Measurements from ENCODE around the gene BRD7.

BRD7 gene

GRCh38 chr16:50360033-50360778, 8.6 kb downstream of the BRD7 start:
- H3K9me3 ChIP-seq (ENCODE audit: control insufficient read depth, insufficient read depth, low read depth, low read length) = no peaks in the 10 kb centered on the region
- H3K4me1 ChIP-seq (ENCODE audit: control insufficient read depth, insufficient read depth, low read length) = no peaks in the 10 kb centered on the region
- ChIA-PET CTCF (interaction anchor here (0.6 to 2.6 kb wide), 10 partner anchors 9 to 446 kb away, joined by 3 to 12 read pairs (median 4); partner anchors contain the start of gene CNEP1R1), POLR2A (no interaction called here)
- no peak overlapping the region for H3K4me3 ChIP-seq (ENCODE audit: low read depth, low read length)
- H3K36me3 ChIP-seq (ENCODE audit: control insufficient read depth in 2 of 2, insufficient read depth in 1 of 2, low read length in 2 of 2) = peaks cover 26 to 94% of the 10 kb centered on the region in 2 experiments
- TF ChIP-seq ZNF433 (tag by site-specific recombination; IDR thresholded peaks at IDR 0.05; ENCODE audit: low read depth) = no peak
- no peak for TF ChIP-seq ZNF610 (tag by site-specific recombination; IDR thresholded peaks at IDR 0.05; ENCODE audit: borderline replicate concordance)
- TF ChIP-seq ZBTB20 (tag by site-specific recombination; IDR thresholded peaks at IDR 0.05) = peak; percentile 54; the same call in 1 of the 2 replicates
- TF ChIP-seq ZNF155 (tag by site-specific recombination; IDR thresholded peaks at IDR 0.05) = no peak
- no peak overlapping the region for H3K27ac ChIP-seq (ENCODE audit: extremely low read depth, low read depth, low read length)

DNA sequence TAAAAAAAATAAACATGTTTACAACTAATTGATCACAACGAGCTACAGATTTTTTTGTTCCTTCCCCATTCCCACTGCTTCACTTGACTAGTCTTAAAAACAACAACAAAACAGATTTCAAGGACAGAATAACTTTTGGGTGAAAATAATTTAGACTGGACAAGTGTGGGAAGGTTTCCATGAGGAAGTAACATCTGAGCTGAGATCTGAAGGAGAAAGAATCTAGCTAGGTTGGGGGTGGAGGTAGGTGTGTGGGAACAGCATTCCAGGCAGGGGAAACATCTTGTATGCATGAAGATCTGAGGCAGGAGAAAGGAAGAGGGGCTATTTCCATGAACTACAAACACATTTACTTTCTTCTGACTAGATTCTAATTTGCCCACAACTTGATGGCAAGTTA, 9.2 kb downstream of the BRD7 start:
- CTCF ChIA-PET = interaction anchor here (0.7 to 1.5 kb wide), 3 partner anchors 150 to 334 kb away, joined by 3 to 6 read pairs (median 3); partner anchors contain the start of gene CNEP1R1
- POLR2A ChIA-PET = no interaction called here

DNA sequence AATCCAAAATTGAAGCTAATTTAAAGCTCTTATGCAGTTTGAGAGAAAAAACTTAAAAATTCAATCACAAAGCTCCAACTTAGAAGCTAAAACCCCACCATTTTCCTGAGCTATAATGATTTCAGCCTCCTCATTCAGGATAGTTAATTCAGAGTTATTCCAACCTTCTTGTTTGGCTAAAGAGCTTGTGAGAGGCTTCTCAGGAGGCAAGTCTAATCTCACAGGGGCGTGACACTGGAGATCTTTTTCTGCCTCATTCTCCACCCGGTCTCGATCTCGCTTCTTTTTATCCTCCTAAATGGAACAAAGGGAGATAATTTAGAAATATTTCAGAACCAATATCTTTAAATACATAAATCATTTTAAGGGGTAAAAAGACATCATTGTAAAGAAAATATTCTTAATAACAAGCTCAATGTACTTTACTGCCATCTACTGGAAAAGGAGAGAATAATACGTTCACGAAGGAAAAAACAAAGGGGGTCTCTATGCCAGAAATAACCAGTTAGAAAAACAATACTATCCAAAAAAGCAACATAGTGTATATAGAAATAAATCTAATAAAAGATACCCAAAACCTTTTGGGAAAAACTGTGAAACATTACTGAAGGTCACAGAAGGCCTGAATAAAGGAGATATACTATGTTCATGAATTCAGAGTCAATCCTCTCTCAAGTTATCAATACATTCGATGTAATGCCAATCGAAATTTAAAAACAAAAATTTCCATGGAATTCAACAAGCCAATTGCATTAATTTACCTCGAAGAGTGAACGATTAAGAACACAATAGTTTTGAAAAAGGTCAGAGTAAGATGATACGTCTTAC, 13.9 kb downstream of the BRD7 start:
- H3K4me1 ChIP-seq (ENCODE audit: control insufficient read depth, insufficient read depth, low read length) = no peaks in the 10 kb centered on the region
- H3K36me3 ChIP-seq (ENCODE audit: control insufficient read depth in 2 of 2, insufficient read depth in 1 of 2, low read length in 2 of 2) = peaks cover 35 to 89% of the 10 kb centered on the region in 2 experiments
- no peak overlapping the region for H3K4me3 ChIP-seq (ENCODE audit: low read depth, low read length)
- CTCF ChIA-PET = interaction anchor here (0.6 to 3.8 kb wide), 29 partner anchors 8 to 1052 kb away, joined by 3 to 25 read pairs (median 4); partner anchors contain the start of gene CNEP1R1
- H3K9me3 ChIP-seq (ENCODE audit: control insufficient read depth, insufficient read depth, low read depth, low read length) = no peaks in the 10 kb centered on the region
- H3K27ac ChIP-seq (ENCODE audit: extremely low read depth, low read depth, low read length) = no peak overlapping the region
- TF ChIP-seq, protein P1, sequence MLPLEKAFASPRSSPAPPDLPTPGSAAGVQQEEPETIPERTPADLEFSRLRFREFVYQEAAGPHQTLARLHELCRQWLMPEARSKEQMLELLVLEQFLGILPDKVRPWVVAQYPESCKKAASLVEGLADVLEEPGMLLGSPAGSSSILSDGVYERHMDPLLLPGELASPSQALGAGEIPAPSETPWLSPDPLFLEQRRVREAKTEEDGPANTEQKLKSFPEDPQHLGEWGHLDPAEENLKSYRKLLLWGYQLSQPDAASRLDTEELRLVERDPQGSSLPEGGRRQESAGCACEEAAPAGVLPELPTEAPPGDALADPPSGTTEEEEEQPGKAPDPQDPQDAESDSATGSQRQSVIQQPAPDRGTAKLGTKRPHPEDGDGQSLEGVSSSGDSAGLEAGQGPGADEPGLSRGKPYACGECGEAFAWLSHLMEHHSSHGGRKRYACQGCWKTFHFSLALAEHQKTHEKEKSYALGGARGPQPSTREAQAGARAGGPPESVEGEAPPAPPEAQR (tag by site-specific recombination; IDR thresholded peaks at IDR 0.05) = no peak
- 0 out of 2 replicates have a peak, but pooled peaks have one; percentile 62 for TF ChIP-seq ZNF248 (tag by site-specific recombination; IDR thresholded peaks at IDR 0.05)
- TF ChIP-seq ZNF146 (tag by site-specific recombination; IDR thresholded peaks at IDR 0.05) = no peak
- TF ChIP-seq ZNF654 (tag by site-specific recombination; IDR thresholded peaks at IDR 0.05; ENCODE audit: low read depth) = peak; percentile 40
- POLR2A ChIA-PET = no interaction called here

More for the DNA sequence above, 9.2 kb downstream of the BRD7 start:
- H3K4me3 ChIP-seq (ENCODE audit: low read depth, low read length) = no peak overlapping the region
- TF ChIP-seq ZFHX2 (tag by site-specific recombination; conservative IDR thresholded peaks at IDR 0.05) (peak; percentile 21; the same call in 1 of the 2 replicates), ZNF341 (tag by site-specific recombination; IDR thresholded peaks at IDR 0.05; ENCODE audit: low read depth) (peak; percentile 71), EGR2 (tag by site-specific recombination; IDR thresholded peaks at IDR 0.05; ENCODE audit: low read depth) (peak; percentile 60), ZBTB10 (tag by site-specific recombination; IDR thresholded peaks at IDR 0.05) (no peak)
- peaks cover 22 to 93% of the 10 kb centered on the region in 2 experiments for H3K36me3 ChIP-seq (ENCODE audit: control insufficient read depth in 2 of 2, insufficient read depth in 1 of 2, low read length in 2 of 2)
- no peaks in the 10 kb centered on the region for H3K4me1 ChIP-seq (ENCODE audit: control insufficient read depth, insufficient read depth, low read length)
- H3K27ac ChIP-seq (ENCODE audit: extremely low read depth, low read depth, low read length) = no peak overlapping the region
- H3K9me3 ChIP-seq (ENCODE audit: control insufficient read depth, insufficient read depth, low read depth, low read length) = no peaks in the 10 kb centered on the region

Measured in HEK293 (cell line).